Epithelial cell of prostate (primary cell): Measurements from ENCODE around the gene DRAXIN.
"Not testable (repeated sequence)": the region's sequence is repeated elsewhere in the genome, so short reads cannot be mapped to it uniquely, and the experiment has no call there.

Source experiments
- DNase-seq: peaks from one replicate; pipeline ENCODE4 v3.0.0-alpha.2; 2011; ENCODE audit warnings: low read depth, low spot score
- H3K27ac ChIP-seq: fragments of 450-650 bp; 2 replicates; pipeline ENCODE4 v1.5.1; 2017; ENCODE audit warnings: mild to moderate bottlenecking

The DRAXIN gene

GRCh38 chr1:11691302-11691914, at the start of gene DRAXIN:
Gene DRAXIN (plus strand): TSS chr1:11691710. CDS start chr1:11706259, 14,549 bp downstream.
- DNase-seq, result no peak
- H3K27ac ChIP-seq, result no peak within 1 kb of the TSS

- no peak for DNase-seq
Measured at GRCh38 chr1:11641776-11642305, 49.7 kb upstream of the DRAXIN start.

DNA sequence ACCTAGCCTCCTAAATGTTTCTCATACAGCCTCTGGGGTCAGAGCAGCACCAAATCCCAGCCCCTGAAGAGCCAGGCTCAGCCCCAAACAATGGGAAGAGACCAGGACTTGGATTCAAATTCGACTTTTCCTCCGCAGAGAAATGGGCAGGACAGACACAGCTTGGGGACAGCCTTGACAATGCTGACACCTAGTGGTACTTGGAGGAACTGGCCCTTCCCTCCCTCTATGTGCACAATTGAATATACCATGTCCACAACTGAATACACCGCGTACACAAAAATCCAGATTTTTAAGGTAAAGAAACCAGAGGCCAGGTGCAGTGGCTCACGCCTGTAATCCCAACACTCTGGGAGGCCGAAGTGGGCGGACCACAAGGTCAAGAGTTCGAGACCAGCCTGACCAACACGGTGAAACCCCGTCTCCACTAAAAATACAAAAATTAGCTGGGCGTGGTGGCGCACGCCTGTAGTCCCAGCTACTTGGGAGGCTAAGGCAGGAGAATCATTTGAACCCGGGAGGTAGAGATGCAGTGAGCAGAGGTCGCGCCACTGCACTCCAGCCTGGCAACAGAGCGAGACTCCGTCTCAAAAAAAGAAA, 49.0 kb upstream of the DRAXIN start:
- not testable (repeated sequence) for DNase-seq, H3K27ac ChIP-seq

More at GRCh38 chr1:11641776-11642305, 49.7 kb upstream of the DRAXIN start:
- no peak overlapping the region for H3K27ac ChIP-seq

- no peak overlapping the region for H3K27ac ChIP-seq
- no peak for DNase-seq
Measured at GRCh38 chr1:11643782-11644181, 47.7 kb upstream of the DRAXIN start.

- H3K27ac ChIP-seq, result no peak overlapping the region
- no peak for DNase-seq
Measured at GRCh38 chr1:11645270-11645669, 46.2 kb upstream of the DRAXIN start.

- no peak for DNase-seq
Measured at GRCh38 chr1:11645670-11646265, 45.7 kb upstream of the DRAXIN start.

GRCh38 chr1:11646317-11646716, 45.2 kb upstream of the DRAXIN start:
- no peak overlapping the region for H3K27ac ChIP-seq
- no peak for DNase-seq

More at GRCh38 chr1:11645670-11646265, 45.7 kb upstream of the DRAXIN start:
- H3K27ac ChIP-seq, result no peak overlapping the region

- no peak overlapping the region for H3K27ac ChIP-seq
- DNase-seq, result no peak
Measured at GRCh38 chr1:11647333-11647732, 44.2 kb upstream of the DRAXIN start.

- no peak overlapping the region for H3K27ac ChIP-seq
- no peak for DNase-seq
Measured at GRCh38 chr1:11648039-11648438, 43.5 kb upstream of the DRAXIN start.

GRCh38 chr1:11648732-11649158, 42.8 kb upstream of the DRAXIN start:
- H3K27ac ChIP-seq, result no peak overlapping the region
- no peak for DNase-seq

GRCh38 chr1:11649237-11649623, 42.3 kb upstream of the DRAXIN start:
- no peak for DNase-seq
- no peak overlapping the region for H3K27ac ChIP-seq

DNA sequence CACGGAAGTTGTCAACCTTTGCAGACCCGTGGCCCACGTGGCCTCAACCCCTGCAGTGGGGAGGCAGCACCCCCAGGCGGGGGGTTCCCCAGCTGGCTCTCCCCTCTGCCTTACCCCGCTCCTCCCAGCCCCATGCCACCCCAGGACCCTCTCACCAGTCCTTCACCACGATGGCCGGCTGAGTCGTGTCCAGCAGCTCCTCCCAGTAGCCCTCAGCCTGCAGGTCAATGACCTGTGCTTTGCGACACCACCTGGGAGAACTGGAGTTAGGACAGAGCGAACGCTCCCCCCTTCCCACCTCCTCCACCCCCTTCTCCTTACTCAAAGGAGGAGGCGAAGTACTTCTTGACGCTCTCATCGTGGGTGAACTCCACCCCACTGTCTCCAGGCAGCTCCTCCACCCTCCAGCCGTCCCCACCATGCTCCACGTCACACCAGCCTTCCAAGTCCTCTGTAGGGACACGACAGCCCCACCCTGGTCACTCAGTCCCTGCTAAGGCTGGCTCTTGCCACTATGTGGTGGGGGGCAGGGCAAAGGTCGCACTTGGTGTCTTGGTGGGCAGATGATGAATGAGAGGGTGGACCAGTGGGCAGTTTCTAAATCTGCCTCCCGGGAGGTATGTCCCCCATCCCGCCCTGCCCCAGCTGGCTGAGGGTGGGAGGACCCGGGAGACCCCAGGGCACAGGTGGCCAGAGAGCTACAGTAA, 41.7 kb upstream of the DRAXIN start:
- no peak for DNase-seq

DNA sequence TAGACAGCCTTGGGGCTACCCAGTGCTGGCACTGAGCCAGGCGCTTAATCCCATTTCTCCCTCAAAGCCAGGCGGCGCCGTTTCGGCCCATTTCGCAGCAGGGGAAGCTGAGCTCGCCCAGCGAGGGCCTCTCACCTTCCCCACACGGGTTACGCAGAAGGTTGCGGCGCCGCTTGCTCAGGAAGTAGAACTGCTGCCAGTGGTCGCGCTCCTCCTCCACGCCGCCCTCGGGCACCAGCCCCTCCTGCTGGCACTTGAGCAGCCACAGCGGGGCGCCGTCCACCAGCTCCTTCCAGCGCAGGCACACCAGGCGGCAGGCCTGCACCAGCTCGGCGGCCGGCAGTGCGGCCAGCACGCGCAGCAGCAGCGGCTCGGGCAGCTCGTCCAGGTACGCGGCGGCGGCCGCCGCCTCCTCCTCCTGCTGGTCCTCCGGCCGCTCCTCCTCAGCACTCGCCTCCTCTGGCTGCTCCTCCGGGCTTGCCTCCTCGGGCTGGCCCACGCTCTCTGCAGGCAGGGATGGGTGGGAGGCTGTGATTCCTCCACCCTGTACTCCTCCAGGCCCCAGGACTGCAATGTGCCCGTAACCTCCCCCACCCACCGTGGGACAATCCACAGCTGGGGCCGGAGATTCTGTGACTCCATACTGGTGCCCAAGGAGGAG, 41.0 kb upstream of the DRAXIN start:
- H3K27ac ChIP-seq, result no peak overlapping the region
- DNase-seq, result no peak

More for the DNA sequence above, 41.7 kb upstream of the DRAXIN start:
- H3K27ac ChIP-seq, result no peak overlapping the region

DNA sequence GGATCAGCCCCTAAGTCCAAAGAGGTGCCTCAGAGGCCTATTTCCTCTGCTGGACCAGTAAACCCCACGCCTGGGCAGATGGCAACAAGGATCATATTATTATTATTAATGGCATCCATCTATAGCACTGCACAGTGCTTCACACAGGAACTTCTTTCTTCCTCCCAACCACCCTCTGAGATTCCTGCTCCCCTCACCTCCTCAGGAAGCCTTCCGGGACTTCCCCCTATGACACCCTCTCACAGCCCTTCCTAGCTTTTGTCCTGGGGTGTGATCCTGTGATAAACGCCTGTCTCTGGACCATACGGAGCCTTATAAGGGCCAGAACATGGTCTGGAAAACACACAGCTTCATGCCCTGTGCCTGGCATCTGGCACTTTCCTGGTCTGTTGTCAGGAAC, 40.5 kb upstream of the DRAXIN start:
- no peak for DNase-seq
- H3K27ac ChIP-seq, result no peak overlapping the region

DNA sequence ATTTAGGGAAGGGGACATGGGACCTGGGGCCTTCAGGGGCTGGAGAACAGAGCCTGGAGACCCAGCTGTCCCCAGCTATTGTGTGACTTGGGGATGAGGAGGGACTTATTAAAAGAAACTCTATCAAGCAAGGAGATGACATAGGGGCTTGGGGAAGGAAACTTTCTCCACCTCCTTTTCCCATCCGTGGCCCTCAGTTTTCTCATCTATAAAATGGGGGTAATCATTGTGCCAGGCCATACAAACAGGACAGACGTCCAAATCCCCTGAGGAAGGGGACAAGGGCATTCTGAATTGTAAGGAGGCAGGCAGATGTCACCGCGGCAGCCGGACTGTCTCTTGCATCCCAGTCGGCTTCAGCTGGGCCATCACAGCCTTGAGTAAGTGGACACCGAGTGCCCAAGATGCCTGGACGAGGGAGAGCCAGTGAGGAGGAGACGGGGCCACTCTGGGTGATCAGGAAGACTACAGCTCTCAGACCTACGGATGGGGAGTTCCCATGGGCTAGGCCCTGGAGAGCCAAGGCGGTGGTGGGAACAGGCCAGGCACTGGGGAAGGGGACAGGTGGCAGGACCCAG, 39.2 kb upstream of the DRAXIN start:
- DNase-seq, result no peak
- H3K27ac ChIP-seq, result no peak overlapping the region

- H3K27ac ChIP-seq, result peak overlapping the region; percentile 47
- no peak for DNase-seq
Measured at GRCh38 chr1:11653101-11653860, 38.2 kb upstream of the DRAXIN start.

DNA sequence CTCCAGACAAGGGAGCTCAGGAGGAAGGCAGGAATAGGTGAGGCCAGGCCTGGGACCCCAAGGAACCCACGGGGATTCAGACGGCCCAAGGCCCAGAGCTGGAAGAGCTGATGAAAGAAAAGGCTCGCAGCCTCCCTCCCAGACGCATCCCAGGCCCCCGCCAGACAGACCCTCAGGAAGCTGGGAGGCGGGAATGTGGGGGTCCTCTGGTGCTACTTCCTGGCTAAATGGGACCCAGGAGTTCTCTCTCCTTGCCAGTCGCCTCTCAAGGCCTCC, 37.7 kb upstream of the DRAXIN start:
- H3K27ac ChIP-seq, result peak overlapping the region; percentile 47
- no peak for DNase-seq

GRCh38 chr1:11654137-11654938, 37.2 kb upstream of the DRAXIN start, which contains the start of the genes FBXO2 and FBXO44:
Gene FBXO2 (minus strand): TSS chr1:11654429. CDS start chr1:11654340, 89 bp downstream.
Gene FBXO44 (plus strand): TSS chr1:11654877. CDS start chr1:11655836, 959 bp downstream.
- DNase-seq, result no peak
- H3K27ac ChIP-seq, result peak within 1 kb of the TSS; percentile 47
